SK-N-SH (cell line): ENCODE data around the gene MAT2A.
"Not testable (repeated sequence)": the region's sequence is repeated elsewhere in the genome, so short reads cannot be mapped to it uniquely, and the experiment has no call there.

Experiments
- CHD2 ChIP-seq: fragments of 150-350 bp; IDR thresholded peaks from 2 replicates; pipeline ENCODE4 v1.6.1; 2018; ENCODE audit warnings: low read length; ENCODE audit not compliant: partially characterized antibody
- EZH2phosphoT487 ChIP-seq: fragments of 200-600 bp; sonication (generic); IDR thresholded peaks from 2 replicates; pipeline ENCODE4 v1.6.1; 2017; ENCODE audit warnings: low read depth, mixed run types, mild to moderate bottlenecking, antibody characterized with exemption, moderate library complexity, borderline replicate concordance
- FOSL2 ChIP-seq: IDR thresholded peaks from 2 replicates; pipeline ENCODE4 v1.4.0; 2012; ENCODE audit warnings: low read depth, mild to moderate bottlenecking, moderate library complexity, borderline replicate concordance
- GABPA ChIP-seq: IDR thresholded peaks from 2 replicates; pipeline ENCODE4 v1.4.0; 2012; ENCODE audit warnings: low read depth, mild to moderate bottlenecking
- POLR2AphosphoS5 ChIP-seq: IDR thresholded peaks from 2 replicates; pipeline ENCODE4 v1.6.1; 2012; ENCODE audit warnings: low read depth, low read length
- RAD21 ChIP-seq: IDR thresholded peaks from 2 replicates; pipeline ENCODE4 v1.6.1; 2012; ENCODE audit warnings: mild to moderate bottlenecking, low read length
- SIN3A ChIP-seq: IDR thresholded peaks from 2 replicates; pipeline ENCODE4 v1.6.1; 2012; ENCODE audit warnings: low read depth, mild to moderate bottlenecking, low read length, moderate library complexity, borderline replicate concordance
- SMC3 ChIP-seq: IDR thresholded peaks from 2 replicates; pipeline ENCODE4 v1.6.1; 2012; ENCODE audit warnings: low read depth, low read length, improper control_type of control experiment
- TF ChIP-seq, protein P1 (sequence below): fragments of 200-600 bp; sonication (generic); IDR thresholded peaks from 2 replicates; pipeline ENCODE4 v1.6.1; 2017; ENCODE audit warnings: antibody characterized with exemption, mild to moderate bottlenecking, moderate library complexity
- TF ChIP-seq, protein P2 (sequence below): fragments of 150-350 bp; IDR thresholded peaks from 2 replicates; pipeline ENCODE4 v1.6.1; 2017; ENCODE audit warnings: antibody characterized with exemption, low read length, low read depth, borderline replicate concordance
- TF ChIP-seq, protein P3 (sequence below): IDR thresholded peaks from 2 replicates; pipeline ENCODE4 v1.4.0; 2012; ENCODE audit warnings: low read depth, borderline replicate concordance

DNA sequence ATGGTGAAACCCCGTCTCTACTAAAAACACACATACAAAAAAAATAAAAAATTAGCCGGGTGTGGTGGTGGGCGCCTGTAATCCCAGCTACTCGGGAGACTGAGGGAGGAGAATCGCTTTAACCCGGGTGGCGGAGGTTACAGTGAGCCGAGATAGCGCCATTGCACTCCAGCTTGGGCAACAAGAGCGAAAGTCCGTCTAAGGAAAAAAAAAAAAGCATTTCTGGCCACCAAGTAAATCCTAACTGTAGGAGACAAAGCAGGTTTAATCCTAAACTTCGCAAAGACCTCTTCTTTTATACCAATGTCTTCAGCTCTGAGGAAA is 21.4 kb downstream of the MAT2A start:
- not testable (repeated sequence) for TF ChIP-seq SMC3, POLR2AphosphoS5, RAD21, GABPA, SIN3A, FOSL2, CHD2, EZH2phosphoT487
- TF ChIP-seq, protein P1, sequence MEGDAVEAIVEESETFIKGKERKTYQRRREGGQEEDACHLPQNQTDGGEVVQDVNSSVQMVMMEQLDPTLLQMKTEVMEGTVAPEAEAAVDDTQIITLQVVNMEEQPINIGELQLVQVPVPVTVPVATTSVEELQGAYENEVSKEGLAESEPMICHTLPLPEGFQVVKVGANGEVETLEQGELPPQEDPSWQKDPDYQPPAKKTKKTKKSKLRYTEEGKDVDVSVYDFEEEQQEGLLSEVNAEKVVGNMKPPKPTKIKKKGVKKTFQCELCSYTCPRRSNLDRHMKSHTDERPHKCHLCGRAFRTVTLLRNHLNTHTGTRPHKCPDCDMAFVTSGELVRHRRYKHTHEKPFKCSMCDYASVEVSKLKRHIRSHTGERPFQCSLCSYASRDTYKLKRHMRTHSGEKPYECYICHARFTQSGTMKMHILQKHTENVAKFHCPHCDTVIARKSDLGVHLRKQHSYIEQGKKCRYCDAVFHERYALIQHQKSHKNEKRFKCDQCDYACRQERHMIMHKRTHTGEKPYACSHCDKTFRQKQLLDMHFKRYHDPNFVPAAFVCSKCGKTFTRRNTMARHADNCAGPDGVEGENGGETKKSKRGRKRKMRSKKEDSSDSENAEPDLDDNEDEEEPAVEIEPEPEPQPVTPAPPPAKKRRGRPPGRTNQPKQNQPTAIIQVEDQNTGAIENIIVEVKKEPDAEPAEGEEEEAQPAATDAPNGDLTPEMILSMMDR, result not testable (repeated sequence)
- TF ChIP-seq, protein P2, sequence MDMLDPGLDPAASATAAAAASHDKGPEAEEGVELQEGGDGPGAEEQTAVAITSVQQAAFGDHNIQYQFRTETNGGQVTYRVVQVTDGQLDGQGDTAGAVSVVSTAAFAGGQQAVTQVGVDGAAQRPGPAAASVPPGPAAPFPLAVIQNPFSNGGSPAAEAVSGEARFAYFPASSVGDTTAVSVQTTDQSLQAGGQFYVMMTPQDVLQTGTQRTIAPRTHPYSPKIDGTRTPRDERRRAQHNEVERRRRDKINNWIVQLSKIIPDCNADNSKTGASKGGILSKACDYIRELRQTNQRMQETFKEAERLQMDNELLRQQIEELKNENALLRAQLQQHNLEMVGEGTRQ, result not testable (repeated sequence)
- TF ChIP-seq, protein P3, sequence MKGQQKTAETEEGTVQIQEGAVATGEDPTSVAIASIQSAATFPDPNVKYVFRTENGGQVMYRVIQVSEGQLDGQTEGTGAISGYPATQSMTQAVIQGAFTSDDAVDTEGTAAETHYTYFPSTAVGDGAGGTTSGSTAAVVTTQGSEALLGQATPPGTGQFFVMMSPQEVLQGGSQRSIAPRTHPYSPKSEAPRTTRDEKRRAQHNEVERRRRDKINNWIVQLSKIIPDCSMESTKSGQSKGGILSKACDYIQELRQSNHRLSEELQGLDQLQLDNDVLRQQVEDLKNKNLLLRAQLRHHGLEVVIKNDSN, result not testable (repeated sequence)
